Mesenchymal stem cell (in vitro differentiated cells and primary cell): ENCODE results near the gene PPAN.

Source experiments
- DNase-seq: peaks from one replicate; pipeline ENCODE4 v3.0.0-alpha.2; 2013
- H2AFZ ChIP-seq: one replicate; pipeline ENCODE4 v1.6.1; 2013; ENCODE audit warnings: low read depth, mild to moderate bottlenecking, control low read depth, inconsistent platforms, low read length, moderate library complexity
- H2AK5ac ChIP-seq: 2 replicates; pipeline ENCODE4 v1.6.1; 2013; ENCODE audit warnings: low read length, moderate library complexity, mild to moderate bottlenecking, inconsistent platforms; ENCODE audit not compliant: severe bottlenecking
- H2BK120ac ChIP-seq: one replicate; pipeline ENCODE4 v1.6.1; 2013; ENCODE audit warnings: low read depth, mild to moderate bottlenecking, inconsistent platforms, low read length, moderate library complexity
- H2BK12ac ChIP-seq, 2 experiments: one replicate each; pipeline ENCODE4 v1.6.1; 2013; ENCODE audit warnings: inconsistent platforms in 2 of 2, low read length in 2 of 2, mild to moderate bottlenecking in 2 of 2, moderate library complexity in 2 of 2, control low read depth in 1 of 2
- H2BK15ac ChIP-seq: one replicate; pipeline ENCODE4 v1.6.1; 2013; ENCODE audit warnings: mild to moderate bottlenecking, low read depth, inconsistent platforms; ENCODE audit not compliant: poor library complexity, severe bottlenecking
- H2BK5ac ChIP-seq: 2 replicates; pipeline ENCODE4 v1.6.1; 2013; ENCODE audit warnings: low read depth, mild to moderate bottlenecking, low read length, control low read depth, inconsistent platforms; ENCODE audit not compliant: poor library complexity, severe bottlenecking
- H3K14ac ChIP-seq, 2 experiments: one replicate each; pipeline ENCODE4 v1.6.1; 2013; ENCODE audit warnings: inconsistent platforms in 2 of 2, low read length in 2 of 2, control low read depth in 1 of 2, mild to moderate bottlenecking in 1 of 2, moderate library complexity in 1 of 2
- H3K18ac ChIP-seq, 2 experiments: one replicate each; pipeline ENCODE4 v1.6.1; 2013; ENCODE audit warnings: inconsistent platforms in 2 of 2, low read length in 2 of 2, control low read depth in 1 of 2, low read depth in 1 of 2, mild to moderate bottlenecking in 1 of 2
- H3K23ac ChIP-seq, 2 experiments: one replicate each; pipeline ENCODE4 v1.6.1; 2013; ENCODE audit warnings: inconsistent platforms in 2 of 2, low read length in 2 of 2, mild to moderate bottlenecking in 2 of 2, moderate library complexity in 2 of 2, control low read depth in 1 of 2
- H3K27ac ChIP-seq: 2 replicates; pipeline ENCODE4 v1.5.1; 2013; ENCODE audit warnings: mild to moderate bottlenecking, moderate library complexity, low read length, control low read depth, inconsistent platforms; ENCODE audit not compliant: poor library complexity, severe bottlenecking
- H3K27me3 ChIP-seq, 2 experiments: 2 replicates each; pipeline versions ENCODE4 v1.6.1 to v1.7.0; 2013; ENCODE audit warnings: low read length in 2 of 2, mild to moderate bottlenecking in 2 of 2, moderate library complexity in 2 of 2, control low read depth in 1 of 2, inconsistent platforms in 1 of 2; ENCODE audit not compliant: control insufficient read depth in 1 of 2, insufficient read depth in 1 of 2
- H3K36me3 ChIP-seq, 2 experiments: 2 replicates each; pipeline versions ENCODE4 v1.6.1 to v1.7.0; 2013; ENCODE audit warnings: low read length in 2 of 2, control low read depth in 1 of 2, inconsistent platforms in 1 of 2, low read depth in 1 of 2, mild to moderate bottlenecking in 1 of 2; ENCODE audit not compliant: insufficient read depth in 2 of 2, control insufficient read depth in 1 of 2
- H3K4ac ChIP-seq, 2 experiments: one replicate each; pipeline ENCODE4 v1.6.1; 2013; ENCODE audit warnings: inconsistent platforms in 2 of 2, low read length in 2 of 2, mild to moderate bottlenecking in 2 of 2, moderate library complexity in 2 of 2, control low read depth in 1 of 2, low read depth in 1 of 2
- H3K4me1 ChIP-seq: 2 replicates; pipeline ENCODE4 v1.6.1; 2013; ENCODE audit warnings: low read depth, low read length, control low read depth; ENCODE audit not compliant: control insufficient read depth, insufficient read depth
- H3K4me2 ChIP-seq: 2 replicates; pipeline ENCODE4 v1.6.1; 2013; ENCODE audit warnings: low read length, mild to moderate bottlenecking, inconsistent platforms; ENCODE audit not compliant: poor library complexity, severe bottlenecking
- H3K4me3 ChIP-seq, 2 experiments: 2 replicates each; pipeline versions ENCODE4 v1.5.1 to v1.7.0; 2013; ENCODE audit warnings: low read length in 2 of 2, mild to moderate bottlenecking in 2 of 2, control low read depth in 1 of 2, low read depth in 1 of 2; ENCODE audit not compliant: insufficient read depth in 1 of 2
- H3K79me1 ChIP-seq: replicated peaks from 2 replicates; pipeline ENCODE4 v1.6.1; 2013; ENCODE audit warnings: mild to moderate bottlenecking, control low read depth, low read length, inconsistent platforms; ENCODE audit not compliant: poor library complexity, severe bottlenecking
- H3K9ac ChIP-seq: 2 replicates; pipeline ENCODE4 v1.7.0; 2013; ENCODE audit warnings: mild to moderate bottlenecking, low read length, moderate library complexity
- H3K9me3 ChIP-seq: 2 replicates; pipeline ENCODE4 v1.7.0; 2013; ENCODE audit warnings: mild to moderate bottlenecking, low read length; ENCODE audit not compliant: control insufficient read depth
- H4K8ac ChIP-seq: one replicate; pipeline ENCODE4 v1.6.1; 2013; ENCODE audit warnings: inconsistent platforms, mild to moderate bottlenecking, low read length, moderate library complexity
- H4K91ac ChIP-seq: one replicate; pipeline ENCODE4 v1.6.1; 2013; ENCODE audit warnings: mild to moderate bottlenecking, low read length, inconsistent platforms
- WGBS: methylation state at CpG from one replicate; pipeline ENCODE4 v1.1.7; 2013; ENCODE audit warnings: mixed read lengths; 5-methylcytosine and 5-hydroxymethylcytosine counted together

PPAN gene

GRCh38 chr19:10078329-10078728 is 27.8 kb upstream of the PPAN start:
- H3K23ac ChIP-seq = no peak overlapping the region
- H3K18ac ChIP-seq = no peak overlapping the region
- no peak overlapping the region for H3K4ac ChIP-seq
- no peak overlapping the region for H2BK15ac ChIP-seq
- no peak overlapping the region for H3K27ac ChIP-seq
- H4K91ac ChIP-seq = no peak overlapping the region
- DNase-seq = no peak
- no peaks in the 10 kb centered on the region for H3K4me1 ChIP-seq
- no peak overlapping the region for H2BK12ac ChIP-seq
- H2BK5ac ChIP-seq = no peak overlapping the region
- peaks cover 5% of the 10 kb centered on the region for H3K9me3 ChIP-seq
- no peak overlapping the region for H3K4me2 ChIP-seq
- no peaks in the 10 kb centered on the region for H3K36me3 ChIP-seq
- no peak overlapping the region for H4K8ac ChIP-seq
- H3K14ac ChIP-seq = no peak overlapping the region
- H2AK5ac ChIP-seq = no peak overlapping the region
- H3K27me3 ChIP-seq = peaks cover 5 to 24% of the 10 kb centered on the region in 2 experiments
- H2BK120ac ChIP-seq = no peak overlapping the region
- no peak overlapping the region for H3K4me3 ChIP-seq
- no peak overlapping the region for H3K9ac ChIP-seq
- WGBS = 90% methylated on average over 6 of the region's 8 CpGs
- H3K79me1 ChIP-seq = no peaks in the 10 kb centered on the region
- no peak overlapping the region for H2AFZ ChIP-seq

- DNase-seq = no peak
- no peak overlapping the region for H3K9ac ChIP-seq
- H3K4me1 ChIP-seq = no peaks in the 10 kb centered on the region
- H3K27me3 ChIP-seq = peaks cover 5 to 24% of the 10 kb centered on the region in 2 experiments
- no peak overlapping the region for H3K18ac ChIP-seq
- H3K36me3 ChIP-seq = no peaks in the 10 kb centered on the region
- no peak overlapping the region for H3K14ac ChIP-seq
- no peak overlapping the region for H3K4me2 ChIP-seq
- no peak overlapping the region for H2BK5ac ChIP-seq
- peaks cover under 1% of the 10 kb centered on the region for H3K9me3 ChIP-seq
- H4K91ac ChIP-seq = no peak overlapping the region
- H2BK15ac ChIP-seq = no peak overlapping the region
- H2AK5ac ChIP-seq = no peak overlapping the region
- no peak overlapping the region for H3K23ac ChIP-seq
- H2BK120ac ChIP-seq = no peak overlapping the region
- no peaks in the 10 kb centered on the region for H3K79me1 ChIP-seq
- no peak overlapping the region for H2AFZ ChIP-seq
- H4K8ac ChIP-seq = no peak overlapping the region
- H2BK12ac ChIP-seq = no peak overlapping the region
- no peak overlapping the region for H3K4me3 ChIP-seq
- H3K4ac ChIP-seq = no peak overlapping the region
- WGBS = 60% methylated on average over 7 of the region's 7 CpGs
- no peak overlapping the region for H3K27ac ChIP-seq
Measured at GRCh38 chr19:10079031-10079453, 27.1 kb upstream of the PPAN start.

DNA sequence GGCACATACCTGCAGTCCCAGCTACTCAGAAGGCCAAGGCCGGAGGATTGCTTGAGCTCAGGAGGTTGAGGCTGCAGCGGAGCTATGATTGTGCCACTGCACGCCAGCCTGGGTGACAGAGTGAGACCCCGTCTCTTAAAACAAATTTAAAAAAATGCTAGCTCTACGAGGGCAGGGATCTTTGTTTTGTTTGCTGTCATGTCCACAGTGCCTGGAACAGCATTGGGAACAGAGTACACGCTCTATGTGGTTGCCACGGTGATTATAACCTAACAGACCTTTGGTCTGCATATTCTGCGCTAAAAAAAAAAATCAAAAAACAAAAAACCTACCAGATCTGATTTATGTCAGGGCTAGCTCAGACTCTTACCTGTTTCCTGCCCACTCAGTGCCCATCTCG is 22.3 kb upstream of the PPAN start:
- Histone ChIP-seq H3K23ac (no peak overlapping the region), H2BK12ac (no peak overlapping the region), H2BK5ac (no peak overlapping the region), H3K36me3 (peaks cover under 1% of the 10 kb centered on the region in 2 experiments), H4K8ac (no peak overlapping the region), H2AK5ac (no peak overlapping the region), H2AFZ (no peak overlapping the region), H3K9me3 (no peaks in the 10 kb centered on the region), H3K18ac (no peak overlapping the region), H3K27me3 (peaks cover 0 to 9% of the 10 kb centered on the region in 2 experiments), H2BK15ac (no peak overlapping the region), H3K4me3 (no peak overlapping the region), H3K27ac (no peak overlapping the region), H3K14ac (no peak overlapping the region), H3K79me1 (peaks cover 4% of the 10 kb centered on the region), H3K4me1 (peaks cover 9% of the 10 kb centered on the region), H3K4ac (no peak overlapping the region), H4K91ac (no peak overlapping the region), H3K9ac (no peak overlapping the region), H2BK120ac (no peak overlapping the region), H3K4me2 (no peak overlapping the region)
- WGBS = 81% methylated on average over 9 of the region's 9 CpGs
- no peak for DNase-seq

DNA sequence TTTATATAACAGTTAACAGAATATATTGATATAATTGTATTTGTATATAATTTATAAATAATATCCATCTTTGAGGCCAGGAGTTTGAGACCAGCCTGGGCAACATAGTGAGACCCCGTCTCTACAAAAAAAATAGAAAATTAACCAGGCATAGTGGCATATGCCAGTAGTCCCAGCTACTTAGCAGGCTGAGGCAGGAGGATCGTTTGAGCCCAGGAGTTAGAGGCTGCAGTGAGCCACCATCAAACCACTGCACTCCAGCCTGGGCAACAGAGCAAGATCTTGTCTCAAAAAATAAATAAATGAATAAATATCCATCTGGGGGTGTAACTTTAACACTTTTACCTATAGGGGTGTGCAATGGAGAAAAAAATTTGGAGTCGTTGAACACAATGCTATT is 21.4 kb upstream of the PPAN start:
- H3K4me3 ChIP-seq = no peak overlapping the region
- no peak overlapping the region for H3K14ac ChIP-seq
- H3K23ac ChIP-seq = no peak overlapping the region
- H2AFZ ChIP-seq = no peak overlapping the region
- DNase-seq = no peak
- H3K4ac ChIP-seq = no peak overlapping the region
- H4K91ac ChIP-seq = no peak overlapping the region
- H4K8ac ChIP-seq = no peak overlapping the region
- H3K36me3 ChIP-seq = peaks cover 9 to 10% of the 10 kb centered on the region in 2 experiments
- peaks cover 9% of the 10 kb centered on the region for H3K4me1 ChIP-seq
- no peak overlapping the region for H3K18ac ChIP-seq
- peaks cover 0 to 6% of the 10 kb centered on the region in 2 experiments for H3K27me3 ChIP-seq
- no peak overlapping the region for H3K9ac ChIP-seq
- 90% methylated on average over 3 of the region's 3 CpGs for WGBS
- H2BK120ac ChIP-seq = no peak overlapping the region
- no peak overlapping the region for H2AK5ac ChIP-seq
- no peak overlapping the region for H2BK12ac ChIP-seq
- H3K4me2 ChIP-seq = no peak overlapping the region
- no peak overlapping the region for H2BK5ac ChIP-seq
- H2BK15ac ChIP-seq = no peak overlapping the region
- no peaks in the 10 kb centered on the region for H3K9me3 ChIP-seq
- peaks cover 4% of the 10 kb centered on the region for H3K79me1 ChIP-seq
- H3K27ac ChIP-seq = no peak overlapping the region
